ENCODE results near the gene C12orf57. TPM values are rescaled to one million over a fixed set of nuclear protein-coding genes. Genes with fewer than 3 reads are reported as not detected.
"Not testable (repeated sequence)": the region's sequence is repeated elsewhere in the genome, so short reads cannot be mapped to it uniquely, and the experiment has no call there.

C12orf57 gene
- total and polyA plus RNA-seq, 2 experiments from 2014 or later: 247 to 264 TPM

GRCh38 chr12:6905414-6906040 is 38.3 kb upstream of the C12orf57 start:
- peak overlapping the region; percentile 75 for H3K27ac ChIP-seq
- H3K9me2 ChIP-seq (ENCODE audit: insufficient read depth): no peaks in the 10 kb centered on the region
- peak overlapping the region; percentile 96 for H3K9ac ChIP-seq
- H3K9me3 ChIP-seq (ENCODE audit: low read depth): no peaks in the 10 kb centered on the region
- H3K36me3 ChIP-seq (ENCODE audit: low read depth): no peaks in the 10 kb centered on the region
- H3K79me2 ChIP-seq (ENCODE audit: insufficient read depth): no peaks in the 10 kb centered on the region
- H3F3A ChIP-seq (ENCODE audit: insufficient read depth): no peaks in the 10 kb centered on the region
- no peaks in the 10 kb centered on the region for H4K20me1 ChIP-seq (ENCODE audit: insufficient read depth)
- DNase-seq: no peak
- peak overlapping the region; percentile 97 for H2AFZ ChIP-seq
- WGBS, 2 experiments (ENCODE audit: low coverage in 1 of 2, low lambda C conversion rate in 2 of 2, missing lambda C conversion rate in 2 of 2): 33 to 39% methylated on average over 4 to 5 of the region's 5 CpGs
- peak overlapping the region; percentile 97 for H3K4me3 ChIP-seq
- peaks cover 8% of the 10 kb centered on the region; the same call in 1 of the 2 replicates for H3K4me1 ChIP-seq (ENCODE audit: insufficient read depth)
- no peaks in the 10 kb centered on the region for H3K27me3 ChIP-seq (replicated peaks; ENCODE audit: insufficient read depth)
- in situ Hi-C loops (cut with MboI): no loop called here
- peak overlapping the region; percentile 100 for H3K4me2 ChIP-seq (ENCODE audit: unreplicated experiment)
- TF ChIP-seq EZH2phosphoT487 (IDR thresholded peaks at IDR 0.05; ENCODE audit: insufficient read depth, low read depth) (no peak), EZH2 (IDR thresholded peaks at IDR 0.05; ENCODE audit: insufficient read depth, poor library complexity, severe bottlenecking) (no peak)

DNA sequence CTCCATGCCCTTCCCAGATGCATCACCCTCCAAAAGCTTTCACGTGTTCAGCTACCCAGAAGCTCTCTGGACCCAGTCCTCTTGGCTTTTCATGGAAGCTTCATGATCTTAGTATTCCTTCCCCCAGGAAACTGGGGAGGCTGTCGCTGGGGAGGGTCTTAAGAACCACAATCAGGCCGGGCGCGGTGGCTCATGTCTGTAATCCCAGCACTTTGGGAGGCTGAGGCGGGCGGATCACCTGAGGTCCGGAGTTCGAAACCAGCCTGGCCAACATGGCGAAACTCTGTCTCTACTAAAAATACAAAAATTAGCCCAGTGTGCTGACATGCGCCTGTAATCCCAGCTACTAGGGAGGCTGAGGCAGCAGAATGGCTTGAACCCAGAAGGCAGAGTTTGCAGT is 35.7 kb upstream of the C12orf57 start:
- H3K36me3 ChIP-seq (ENCODE audit: low read depth); H3K9ac ChIP-seq; H3K9me3 ChIP-seq (ENCODE audit: low read depth); H3K79me2 ChIP-seq (ENCODE audit: insufficient read depth); H2AFZ ChIP-seq; H3K4me3 ChIP-seq; H3K9me2 ChIP-seq (ENCODE audit: insufficient read depth); H3K4me2 ChIP-seq (ENCODE audit: unreplicated experiment); H3K27ac ChIP-seq; H3K27me3 ChIP-seq (replicated peaks; ENCODE audit: insufficient read depth); H4K20me1 ChIP-seq (ENCODE audit: insufficient read depth); in situ Hi-C loops (cut with MboI); H3F3A ChIP-seq (ENCODE audit: insufficient read depth); H3K4me1 ChIP-seq (ENCODE audit: insufficient read depth); DNase-seq: not testable (repeated sequence)
- WGBS, 2 experiments (ENCODE audit: low coverage in 1 of 2, low lambda C conversion rate in 2 of 2, missing lambda C conversion rate in 2 of 2): 88 to 94% methylated on average over 11 of the region's 11 CpGs

- H4K20me1 ChIP-seq (ENCODE audit: insufficient read depth): no peaks in the 10 kb centered on the region
- in situ Hi-C loops (cut with MboI): no loop called here
- DNase-seq: no peak
- no peak overlapping the region for H3K4me3 ChIP-seq
- H3K79me2 ChIP-seq (ENCODE audit: insufficient read depth): no peaks in the 10 kb centered on the region
- H3K27ac ChIP-seq: no peak overlapping the region
- H3F3A ChIP-seq (ENCODE audit: insufficient read depth): no peaks in the 10 kb centered on the region
- 48 to 62% methylated on average over 4 of the region's 4 CpGs for WGBS, 2 experiments (ENCODE audit: low coverage in 1 of 2, low lambda C conversion rate in 2 of 2, missing lambda C conversion rate in 2 of 2)
- H3K4me1 ChIP-seq (ENCODE audit: insufficient read depth): peaks cover 7% of the 10 kb centered on the region; the same call in 1 of the 2 replicates
- no peak overlapping the region for H2AFZ ChIP-seq
- H3K27me3 ChIP-seq (replicated peaks; ENCODE audit: insufficient read depth): no peaks in the 10 kb centered on the region
- no peaks in the 10 kb centered on the region for H3K36me3 ChIP-seq (ENCODE audit: low read depth)
- H3K4me2 ChIP-seq (ENCODE audit: unreplicated experiment): no peak overlapping the region
- no peaks in the 10 kb centered on the region for H3K9me3 ChIP-seq (ENCODE audit: low read depth)
- H3K9ac ChIP-seq: no peak overlapping the region
- H3K9me2 ChIP-seq (ENCODE audit: insufficient read depth): no peaks in the 10 kb centered on the region
- TF ChIP-seq EZH2 (IDR thresholded peaks at IDR 0.05; ENCODE audit: insufficient read depth, poor library complexity, severe bottlenecking): no peak
- TF ChIP-seq EZH2phosphoT487 (IDR thresholded peaks at IDR 0.05; ENCODE audit: insufficient read depth, low read depth): no peak
Observed at GRCh38 chr12:6909421-6910145, 34.2 kb upstream of the C12orf57 start.

DNA sequence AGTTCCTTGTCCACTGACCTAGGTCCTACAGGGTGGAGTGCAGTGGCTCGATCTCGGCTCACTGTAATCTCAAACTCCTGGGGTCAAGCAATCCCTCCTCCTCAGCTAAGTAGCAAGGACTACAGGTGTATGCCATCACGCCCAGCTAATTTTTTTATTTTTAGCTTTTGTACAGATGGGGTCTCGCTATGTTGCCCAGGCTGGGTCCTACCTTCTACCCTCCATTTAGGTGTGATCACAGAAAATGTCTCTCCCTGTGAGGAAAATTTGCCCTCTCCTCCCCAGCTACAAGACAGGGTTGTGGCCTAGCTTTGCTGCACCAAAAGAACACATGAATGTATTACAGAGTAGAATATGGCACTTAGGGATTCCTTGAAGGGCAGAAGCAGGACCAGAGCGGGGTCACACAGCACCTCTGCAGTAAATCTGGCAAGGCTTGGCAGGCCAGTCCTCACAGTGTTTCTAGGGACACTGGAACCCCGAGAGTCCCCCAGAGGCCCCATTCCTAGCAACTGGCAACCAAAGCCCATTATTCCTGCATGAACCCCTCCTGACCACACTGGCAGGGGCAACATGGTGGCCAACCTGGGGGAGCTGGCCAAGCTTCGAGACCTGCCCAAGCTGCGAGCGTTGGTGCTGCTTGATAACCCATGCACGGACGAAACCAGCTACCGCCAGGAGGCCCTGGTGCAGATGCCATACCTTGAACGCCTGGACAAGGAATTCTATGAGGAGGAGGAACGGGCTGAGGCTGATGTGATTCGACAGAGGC is 31.5 kb upstream of the C12orf57 start:
- H3K36me3 ChIP-seq (ENCODE audit: low read depth): no peaks in the 10 kb centered on the region
- H3K27me3 ChIP-seq (replicated peaks; ENCODE audit: insufficient read depth): no peaks in the 10 kb centered on the region
- no peaks in the 10 kb centered on the region for H3F3A ChIP-seq (ENCODE audit: insufficient read depth)
- H3K27ac ChIP-seq: no peak overlapping the region
- no peak overlapping the region for H3K4me2 ChIP-seq (ENCODE audit: unreplicated experiment)
- H2AFZ ChIP-seq: no peak overlapping the region
- TF ChIP-seq EZH2phosphoT487 (IDR thresholded peaks at IDR 0.05; ENCODE audit: insufficient read depth, low read depth): no peak
- H3K9me2 ChIP-seq (ENCODE audit: insufficient read depth): no peaks in the 10 kb centered on the region
- 83 to 89% methylated on average over 14 to 15 of the region's 15 CpGs for WGBS, 2 experiments (ENCODE audit: low coverage in 1 of 2, low lambda C conversion rate in 2 of 2, missing lambda C conversion rate in 2 of 2)
- H4K20me1 ChIP-seq (ENCODE audit: insufficient read depth): no peaks in the 10 kb centered on the region
- no peaks in the 10 kb centered on the region for H3K9me3 ChIP-seq (ENCODE audit: low read depth)
- no peak for DNase-seq
- no peak overlapping the region for H3K4me3 ChIP-seq
- no peak overlapping the region for H3K9ac ChIP-seq
- H3K4me1 ChIP-seq (ENCODE audit: insufficient read depth): peaks cover 10% of the 10 kb centered on the region; the same call in 1 of the 2 replicates
- in situ Hi-C loops (cut with MboI): no loop called here
- peaks cover 11% of the 10 kb centered on the region; the same call in 1 of the 2 replicates for H3K79me2 ChIP-seq (ENCODE audit: insufficient read depth)
